CD4-positive, alpha-beta T cell treated with Interleukin-6 at 100 ng/mL for 8 hours (primary cell): Measurements from ENCODE around the gene GH2.
A peak's percentile ranks its signal among the peaks of the same experiment; 100 is the strongest.
"Not testable (repeated sequence)": the region's sequence is repeated elsewhere in the genome, so short reads cannot be mapped to it uniquely, and the experiment has no call there.

Experiments
- DNase-seq: peaks from one replicate; pipeline ENCODE4 v3.0.0-alpha.2; 2020; ENCODE audit warnings: mixed read lengths, low spot score

Gene GH2

DNA sequence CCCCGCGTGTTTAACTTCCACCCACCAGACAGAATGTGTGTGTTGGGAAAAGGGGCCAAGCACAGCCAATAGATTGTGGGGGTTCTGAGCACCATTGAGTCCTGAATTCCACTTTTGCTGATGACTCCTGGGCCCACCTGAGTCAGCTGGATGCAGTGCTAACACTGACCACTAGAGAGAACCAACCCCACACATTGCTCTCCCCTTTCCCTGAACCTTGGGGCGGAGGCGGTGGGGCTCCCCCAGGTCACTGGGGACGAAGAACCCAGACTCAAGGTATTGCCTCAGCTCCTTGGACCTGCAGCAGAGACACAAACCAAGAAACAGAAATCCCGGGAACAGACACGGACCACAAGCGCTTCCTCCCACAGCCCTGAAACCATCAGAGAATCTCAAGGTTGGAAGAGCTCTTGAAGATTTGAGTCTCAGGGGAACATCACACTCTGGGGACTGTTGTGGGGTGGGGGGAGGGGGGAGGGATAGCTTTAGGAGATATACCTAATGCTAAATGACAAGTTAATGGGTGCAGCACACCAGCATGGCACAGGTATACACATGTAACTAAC is 7.6 kb downstream of the GH2 start:
- DNase-seq, result not testable (repeated sequence)

DNA sequence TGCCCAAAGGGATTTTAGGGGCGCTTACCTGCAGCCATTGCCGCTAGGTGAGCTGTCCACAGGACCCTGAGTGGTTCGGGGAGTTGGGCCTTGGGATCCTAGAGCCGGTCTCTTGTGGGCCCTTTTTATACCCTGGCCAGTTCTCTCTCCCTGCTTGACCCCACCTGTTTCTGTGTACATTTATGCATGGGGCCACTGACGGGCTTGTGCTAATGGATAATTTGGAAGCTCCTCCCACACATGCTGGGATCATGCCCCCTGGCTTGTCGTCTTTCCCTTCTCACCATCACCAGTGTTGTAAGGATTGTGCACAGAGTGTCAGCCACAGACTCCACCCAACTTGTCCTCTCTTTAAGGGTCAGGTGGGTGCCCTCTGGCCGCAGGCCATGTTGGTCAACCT is 8.2 kb downstream of the GH2 start, which contains the start of gene CSH2:
CSH2 (minus strand) TSS at position 101 of the 400 bp plus-strand sequence; CDS start at position 38, 63 bp downstream.
- DNase-seq, result not testable (repeated sequence)

DNA sequence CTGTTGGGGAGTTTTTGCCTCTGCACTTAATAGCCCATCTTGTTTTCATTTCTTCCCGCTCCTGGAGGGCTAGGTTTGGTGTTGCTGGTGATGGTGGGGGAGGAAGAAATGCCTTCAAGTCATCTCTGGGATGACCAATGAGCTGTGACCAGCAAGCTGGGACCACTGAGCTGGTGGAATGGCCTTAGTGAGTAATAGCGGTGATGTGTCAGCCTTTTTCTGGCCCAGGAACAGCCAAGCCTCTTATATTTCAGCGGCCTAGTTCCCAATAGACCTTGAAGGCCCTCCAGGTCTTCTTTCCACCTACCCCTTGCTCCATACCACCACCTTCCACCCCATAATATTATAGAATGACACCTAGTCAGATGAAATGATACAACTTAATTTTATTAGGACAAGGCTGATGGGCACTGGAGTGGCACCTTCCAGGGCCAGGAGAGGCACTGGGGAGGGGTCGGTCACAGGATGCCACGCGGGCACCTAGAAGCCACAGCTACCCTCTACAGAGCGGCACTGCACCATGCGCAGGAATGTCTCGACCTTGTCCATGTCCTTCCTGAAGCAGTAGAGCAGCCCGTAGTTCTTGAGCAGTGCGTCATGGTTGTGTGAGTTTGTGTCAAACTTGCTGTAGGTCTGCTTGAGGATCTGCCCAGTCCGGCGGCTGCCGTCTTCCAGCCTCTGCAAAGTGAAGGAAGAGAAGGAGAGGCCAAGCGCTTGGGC is 9.9 kb downstream of the GH2 start:
- DNase-seq, result not testable (repeated sequence)

DNA sequence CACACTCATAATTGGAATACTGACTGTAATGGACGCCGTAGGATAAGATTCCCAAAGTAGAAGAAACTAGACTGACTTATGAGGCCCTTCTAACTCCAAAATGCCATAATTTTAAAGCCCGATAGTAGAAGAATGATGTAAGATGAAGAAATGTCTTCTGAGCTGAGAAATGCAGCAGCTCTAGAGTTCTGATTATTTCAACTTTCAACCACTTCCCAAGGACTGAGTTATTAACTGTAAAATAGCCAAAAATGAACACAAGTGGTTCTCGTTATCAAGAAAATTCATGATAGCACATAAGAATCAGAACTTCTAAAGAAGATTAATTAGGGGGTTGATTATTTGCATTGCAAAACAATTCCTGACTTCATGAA is 11.5 kb downstream of the GH2 start:
- DNase-seq, result not testable (repeated sequence)

DNA sequence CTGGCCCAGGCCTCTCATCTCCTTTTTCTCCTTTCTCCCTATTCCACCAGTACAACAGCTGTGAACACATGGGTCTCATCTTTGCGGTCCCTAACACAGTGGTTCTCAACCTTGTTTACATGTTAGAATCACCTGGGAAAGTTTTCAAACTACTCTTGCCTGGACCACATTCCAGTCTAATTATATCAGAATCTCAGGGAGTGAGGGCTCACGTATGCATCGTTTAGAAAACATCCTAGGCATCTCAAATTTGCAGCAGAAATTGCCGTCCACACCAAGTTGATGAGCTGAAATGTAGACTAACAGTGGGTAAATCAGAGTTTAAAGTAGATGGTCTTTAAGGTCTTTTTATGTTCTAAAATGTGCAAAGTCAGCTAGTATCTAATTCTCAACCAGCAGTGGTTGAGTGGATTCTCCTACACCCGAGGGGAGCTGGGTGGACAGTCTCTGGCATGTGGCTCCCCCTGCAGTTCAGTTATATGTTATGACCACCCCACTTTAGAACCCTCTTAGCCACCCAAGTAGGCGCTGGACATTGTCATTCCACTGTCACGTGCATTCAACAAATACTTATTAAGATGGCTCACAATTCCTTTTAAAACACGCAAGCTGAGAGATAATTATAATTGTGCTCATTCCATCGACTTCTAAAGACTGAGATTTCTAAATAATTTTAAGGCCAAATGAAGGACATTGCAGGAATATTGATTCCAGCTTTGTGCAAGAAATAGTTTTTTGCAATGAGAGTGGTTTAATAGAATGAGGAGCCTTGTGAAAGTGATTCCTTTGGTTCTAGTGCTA is 12.1 kb downstream of the GH2 start:
- not testable (repeated sequence) for DNase-seq

DNA sequence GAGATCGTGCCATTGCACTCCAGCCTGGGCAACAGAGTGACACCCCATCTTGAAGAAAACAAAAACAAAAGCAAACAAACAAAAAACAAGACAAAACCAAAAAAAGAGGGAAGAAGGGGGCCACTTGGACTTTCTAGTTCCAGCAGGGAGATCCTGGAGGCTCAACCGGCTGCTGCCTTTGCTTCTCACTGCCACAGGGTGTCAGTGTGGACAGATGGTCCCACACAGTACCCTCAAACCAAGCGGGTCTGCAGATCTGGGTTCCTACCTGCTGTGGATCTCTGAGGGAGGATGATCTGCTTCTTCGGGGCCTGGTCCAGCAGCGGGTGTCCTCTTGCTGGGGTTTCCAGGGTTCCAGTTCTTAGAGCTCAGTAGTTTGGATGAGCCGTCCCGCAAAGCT is 15.1 kb downstream of the GH2 start:
- not testable (repeated sequence) for DNase-seq

DNA sequence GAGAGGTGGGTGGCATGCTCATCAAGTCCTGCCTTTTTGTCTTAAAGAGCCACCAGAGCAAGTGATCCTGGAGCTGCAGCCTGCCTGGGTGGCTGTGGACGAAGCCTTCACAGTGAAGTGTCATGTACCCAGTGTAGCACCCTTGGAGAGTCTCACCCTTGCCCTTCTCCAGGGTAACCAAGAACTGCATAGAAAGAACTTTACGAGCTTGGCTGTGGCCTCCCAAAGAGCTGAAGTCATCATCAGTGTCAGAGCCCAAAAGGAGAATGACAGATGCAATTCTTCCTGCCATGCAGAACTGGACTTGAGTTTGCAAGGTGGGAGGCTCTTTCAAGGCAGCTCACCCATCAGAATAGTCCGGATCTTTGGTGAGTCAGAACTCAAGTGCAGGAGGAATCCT is 22.5 kb downstream of the GH2 start:
- DNase-seq, result no peak

DNA sequence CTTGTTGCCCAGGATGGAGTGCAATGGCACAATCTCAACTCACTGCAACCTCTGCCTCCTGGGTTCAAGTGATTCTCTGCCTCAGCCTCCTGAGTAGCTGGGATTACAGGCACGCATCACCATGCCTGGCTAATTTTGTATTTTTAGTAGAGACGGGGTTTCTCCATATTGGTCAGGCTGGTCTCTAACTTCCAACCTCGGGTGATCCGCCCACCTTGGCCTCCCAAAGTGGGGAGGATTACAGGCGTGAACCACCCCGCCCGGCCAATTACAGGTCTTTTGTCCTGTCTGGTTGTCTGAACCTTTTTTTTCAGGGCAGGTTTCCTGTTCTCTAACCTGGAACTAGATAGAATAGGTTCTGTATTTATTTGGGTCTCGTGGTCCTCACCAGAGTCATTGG is 25.3 kb downstream of the GH2 start:
- DNase-seq, result not testable (repeated sequence)

DNA sequence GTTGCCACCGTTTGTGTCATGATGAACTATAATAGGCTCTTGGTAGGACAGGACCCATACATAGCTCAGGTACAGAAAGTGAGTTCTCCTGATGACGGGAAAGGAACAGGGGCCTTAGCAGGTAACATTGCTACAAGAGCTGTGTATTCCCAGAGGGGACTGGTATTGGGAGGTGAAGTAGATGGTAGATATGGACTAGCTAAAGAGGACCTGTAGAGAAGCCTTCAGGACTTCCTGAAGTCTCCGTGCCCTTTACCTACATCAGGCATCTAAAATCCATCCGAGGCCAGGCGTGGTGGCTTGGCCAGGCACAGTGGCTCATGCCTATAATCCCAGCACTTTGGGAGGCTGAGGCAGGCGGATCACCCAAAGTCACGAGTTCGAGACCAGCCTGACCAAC is 26.6 kb downstream of the GH2 start:
- DNase-seq, result no peak

DNA sequence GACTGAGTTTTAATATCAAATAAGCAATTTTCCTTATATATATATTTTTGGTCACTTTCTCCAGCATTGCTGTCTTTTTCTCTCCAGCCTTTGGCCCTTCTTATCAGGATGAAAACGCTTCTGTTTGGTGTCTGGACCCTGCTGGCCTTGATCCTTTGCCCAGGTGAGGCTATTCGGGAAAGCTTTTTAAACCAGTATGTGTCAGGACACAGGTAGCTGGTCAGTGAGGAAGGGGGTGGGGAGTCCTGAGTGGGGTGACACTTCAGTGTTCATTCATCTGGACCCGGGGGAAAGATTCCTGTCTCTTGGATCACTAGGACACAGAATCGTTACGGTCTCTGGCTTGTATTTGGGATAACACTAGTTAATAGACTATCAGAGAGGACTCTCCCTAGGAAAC is 27.0 kb downstream of the GH2 start:
- no peak for DNase-seq

DNA sequence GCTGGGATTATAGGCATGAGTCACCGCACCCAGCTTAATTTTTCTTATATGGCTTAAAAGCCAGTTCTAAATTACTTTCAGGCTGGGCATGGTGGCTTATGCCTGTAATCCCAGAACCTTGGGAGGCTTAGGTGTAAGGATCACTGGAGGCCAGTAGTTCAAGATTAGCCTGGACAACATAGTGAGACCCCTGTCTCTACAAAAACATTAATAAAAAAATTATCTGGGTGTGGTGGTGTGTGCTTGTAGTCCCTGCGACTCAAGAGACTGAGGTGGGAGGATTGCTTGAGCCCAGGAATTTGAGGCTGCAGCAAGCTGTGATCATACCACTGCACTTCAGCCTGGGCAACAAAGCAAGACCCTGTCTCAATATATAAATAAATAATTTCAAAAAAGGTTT is 28.5 kb downstream of the GH2 start:
- DNase-seq, result no peak

DNA sequence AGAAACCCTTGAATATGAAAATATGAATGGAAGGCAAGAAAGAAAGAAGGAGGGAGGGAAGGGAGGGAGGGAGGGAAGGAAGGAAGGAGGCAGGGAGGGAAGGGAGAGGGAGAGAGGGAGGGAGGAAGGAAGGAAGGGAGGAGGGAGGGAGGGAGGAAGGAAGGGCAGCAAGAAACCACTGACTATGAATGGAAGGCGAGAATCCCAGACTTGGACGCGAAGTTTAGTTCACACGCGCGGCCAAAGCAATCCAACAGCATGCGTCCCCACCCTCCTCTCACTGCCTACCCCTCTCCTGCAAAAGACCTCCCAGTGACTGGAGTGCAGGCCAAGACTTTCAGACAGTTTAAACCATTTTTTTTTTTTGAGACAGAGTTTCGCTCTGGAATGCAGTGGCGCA is 31.3 kb downstream of the GH2 start:
- no peak for DNase-seq

DNA sequence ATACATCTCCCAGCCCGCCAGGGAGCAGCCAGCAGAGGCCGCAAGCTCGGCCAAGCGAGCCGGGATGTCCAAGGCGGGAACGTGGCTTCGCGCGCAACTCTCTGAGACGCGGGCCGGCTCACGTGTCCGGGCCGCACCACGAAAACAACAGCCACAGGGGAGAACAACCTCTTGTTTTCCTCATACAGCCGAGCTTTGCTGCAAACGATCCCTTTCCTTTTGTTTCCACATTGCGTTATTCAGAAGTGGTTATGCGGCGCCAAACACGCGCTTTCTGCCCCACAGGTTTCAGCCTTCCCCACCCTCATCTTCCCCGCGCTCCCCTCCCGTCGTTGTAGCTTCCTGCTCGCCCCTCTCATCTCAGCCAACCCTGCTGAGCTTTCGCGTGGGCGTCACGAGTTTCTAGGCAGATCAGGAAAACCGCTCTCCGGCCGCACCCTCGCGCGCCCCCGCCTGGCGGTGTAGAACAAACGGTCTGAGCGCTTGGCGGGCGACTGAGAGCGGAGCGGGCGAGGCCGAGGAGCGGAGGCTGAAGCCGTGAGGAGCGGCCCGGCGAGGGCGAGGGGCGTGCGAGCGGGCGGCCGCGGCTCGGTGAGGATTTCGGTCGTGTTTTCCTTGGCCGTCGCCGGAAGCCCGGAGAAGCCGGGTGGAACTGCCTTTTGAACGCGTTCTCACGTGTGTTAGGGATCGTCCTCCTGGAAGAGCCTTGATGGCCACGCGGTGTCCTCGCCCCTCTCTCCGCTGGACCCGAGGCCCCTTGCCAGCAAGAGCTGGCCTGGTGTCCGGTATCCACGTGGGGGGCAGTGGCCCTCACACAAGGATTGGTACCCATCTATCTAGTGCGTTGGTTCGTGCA is 32.7 kb downstream of the GH2 start:
- DNase-seq, result peak; percentile 92

DNA sequence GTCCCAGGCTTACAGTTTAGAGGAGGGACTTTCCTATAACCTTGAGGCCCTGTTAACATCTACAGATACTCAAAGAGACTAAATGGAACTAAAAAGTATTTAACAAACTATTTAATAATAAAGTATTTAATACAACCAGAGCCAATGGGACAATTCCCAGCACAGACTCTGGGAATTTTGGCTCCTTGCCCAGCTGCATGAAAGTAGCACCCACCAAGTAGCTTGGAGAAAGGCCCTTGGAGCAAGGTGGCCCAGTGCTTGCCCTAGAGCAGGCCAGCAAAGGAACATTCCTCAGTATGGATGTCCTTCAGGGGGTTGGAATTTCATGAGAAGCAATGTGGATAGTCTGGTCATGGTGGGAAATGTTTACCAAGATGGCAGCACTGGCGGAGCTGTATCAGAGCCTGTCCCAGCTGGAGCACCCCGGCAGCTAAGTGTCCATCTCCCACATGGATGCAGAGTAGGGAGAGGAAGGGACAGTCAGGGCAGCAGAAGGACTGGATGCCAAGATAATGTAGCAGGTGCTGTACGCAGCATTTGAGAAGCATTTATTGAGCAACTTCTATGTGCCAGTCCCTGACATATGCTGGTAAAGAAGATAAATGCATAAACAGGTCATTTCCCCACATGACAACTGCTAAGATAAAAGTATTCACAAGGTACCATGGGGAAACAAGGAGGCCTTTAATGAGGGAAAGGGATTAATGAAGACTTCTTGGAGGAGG is 34.1 kb downstream of the GH2 start:
- DNase-seq, result no peak

DNA sequence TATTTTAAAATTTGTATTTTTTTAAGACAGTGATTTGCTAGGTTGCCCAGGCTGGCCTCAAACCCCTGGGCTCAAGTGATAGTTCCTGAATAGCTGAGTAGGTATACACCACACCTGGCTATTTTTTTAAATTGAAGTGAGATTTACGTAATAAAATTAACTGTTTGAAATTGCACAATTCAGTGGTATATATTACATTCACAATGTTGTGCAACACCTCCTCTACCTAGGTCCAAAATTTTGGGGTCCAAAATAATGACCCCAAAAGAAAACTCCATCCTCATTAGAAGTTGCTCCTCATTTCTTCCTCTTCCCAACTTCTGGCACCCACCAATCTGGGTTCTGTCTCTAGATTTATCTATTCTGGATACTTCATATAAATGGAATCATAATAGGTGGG is 36.2 kb downstream of the GH2 start:
- no peak for DNase-seq

DNA sequence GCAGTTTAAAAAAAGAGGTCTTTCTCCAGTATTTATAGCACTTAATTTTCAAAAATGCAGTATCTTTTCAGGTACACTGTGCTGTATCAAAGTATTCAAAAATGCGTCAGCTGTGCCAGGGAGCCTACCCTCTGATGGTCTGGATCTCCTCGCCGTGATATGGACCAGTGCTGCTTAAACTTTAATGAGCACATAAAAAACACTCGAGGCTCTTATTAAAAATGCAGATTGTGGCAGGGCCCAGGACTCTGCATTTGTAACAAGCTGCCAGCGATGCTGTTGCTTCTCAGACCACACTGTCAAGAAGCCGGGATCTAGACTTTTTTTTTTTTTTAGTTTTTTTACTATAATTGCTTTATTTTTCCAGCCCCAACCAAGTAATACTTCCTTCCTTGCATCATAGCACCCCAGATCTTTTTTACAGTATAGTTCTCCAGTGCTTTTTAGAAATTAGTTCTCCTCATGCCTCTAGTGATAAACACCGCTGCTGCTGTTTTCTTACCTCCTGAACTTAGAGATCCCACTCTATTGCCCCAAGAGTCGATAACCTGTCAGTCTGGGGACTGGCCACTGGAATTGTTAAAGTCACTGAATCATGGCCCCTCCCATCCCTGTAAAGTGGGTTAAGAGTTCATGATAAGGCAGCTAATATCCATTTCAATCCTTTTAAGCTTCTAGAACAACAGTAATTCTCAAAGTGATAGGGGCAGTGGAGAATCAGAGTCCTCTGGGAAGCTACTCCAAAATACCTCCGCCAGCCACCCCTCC is 37.6 kb downstream of the GH2 start:
- no peak for DNase-seq

DNA sequence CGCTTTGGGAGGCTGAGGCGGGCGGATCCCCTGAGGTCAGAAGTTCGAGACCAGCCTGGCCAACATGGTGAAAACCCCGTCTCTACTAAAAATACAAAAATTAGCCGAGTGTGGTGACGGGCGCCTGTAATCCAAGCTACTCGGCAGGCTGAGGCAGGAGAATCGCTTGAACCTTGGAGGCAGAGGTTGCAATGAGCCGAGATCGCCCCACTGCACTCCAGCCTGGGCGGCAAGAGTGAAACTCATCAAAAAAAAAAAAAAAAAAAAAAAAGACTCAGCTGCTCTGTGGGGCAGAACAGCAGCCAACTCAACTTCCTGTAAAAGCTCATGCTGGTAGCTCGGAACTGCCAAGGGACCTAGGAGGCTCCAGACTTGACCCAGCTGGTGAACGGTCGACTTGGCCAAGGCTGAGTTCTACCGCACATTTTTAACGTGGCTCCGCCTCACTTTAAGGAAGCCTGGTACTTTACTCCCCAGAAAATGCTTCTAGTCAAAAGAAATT is 38.3 kb downstream of the GH2 start:
- DNase-seq, result peak; percentile 22

DNA sequence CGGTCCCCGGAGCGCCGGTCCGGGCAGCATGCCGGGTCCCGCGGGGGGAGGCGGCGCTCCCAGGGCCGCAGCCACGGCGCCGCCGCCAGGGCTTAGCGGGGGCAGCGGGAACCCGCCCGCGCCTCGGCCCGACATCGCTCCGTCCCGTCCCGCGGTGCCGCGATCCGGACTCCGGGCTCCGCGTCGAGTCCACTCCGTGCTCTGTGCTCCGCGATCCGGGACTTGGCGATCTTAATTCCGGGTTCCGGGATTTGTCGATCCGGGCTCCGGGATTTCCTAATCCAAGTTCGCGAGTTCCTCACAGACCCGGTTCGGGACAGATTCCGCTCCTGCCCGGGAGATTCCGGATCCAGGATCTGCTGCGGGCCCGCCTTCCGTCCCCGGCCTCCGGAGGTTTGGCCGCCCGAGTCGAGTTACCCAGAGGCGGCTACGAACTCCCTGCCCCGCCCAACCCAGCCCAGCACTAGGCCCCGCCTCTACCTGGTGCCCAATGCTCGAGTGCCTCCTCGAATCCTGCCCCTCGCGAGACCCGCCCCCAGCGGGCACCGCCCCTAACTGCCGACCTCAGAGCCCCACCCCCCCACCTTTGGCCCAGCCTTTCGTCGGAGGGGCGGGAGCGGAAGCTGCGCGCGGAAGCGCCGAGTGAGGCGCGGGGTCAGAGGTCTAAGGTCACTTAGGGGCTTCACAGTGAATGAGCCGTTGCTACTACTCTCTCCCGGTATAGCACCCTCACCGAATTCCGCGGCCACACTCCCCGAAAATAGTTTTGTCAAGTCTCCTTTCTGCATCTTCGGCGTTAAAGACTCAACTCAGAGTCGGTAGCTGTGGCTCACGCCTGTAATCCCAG is 39.0 kb downstream of the GH2 start, which contains the start of gene SMARCD2:
SMARCD2 (minus strand) TSS at position 146 of the 847 bp plus-strand sequence; CDS start at position 135, 11 bp downstream.
- peak; percentile 99 for DNase-seq

DNA sequence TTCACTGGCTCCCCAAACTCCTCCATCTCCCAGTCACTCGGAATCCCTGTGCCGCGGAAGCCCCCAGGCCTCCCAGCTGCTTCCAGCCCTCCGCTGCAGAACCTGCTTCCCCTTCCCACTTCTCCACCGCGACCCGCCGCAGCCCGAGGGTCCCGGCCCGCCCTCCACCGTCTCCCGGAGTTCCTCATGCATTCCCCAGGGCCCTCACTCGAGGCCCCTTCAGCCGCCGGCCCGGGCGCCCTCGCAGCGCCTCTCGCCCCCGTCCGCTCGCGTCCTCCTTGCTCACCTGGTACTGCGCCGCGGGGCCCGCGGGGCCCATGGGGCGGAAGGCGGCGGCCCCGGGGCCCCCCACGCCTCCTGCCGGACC is 39.6 kb downstream of the GH2 start:
- no peak for DNase-seq
